Subcutaneous adipose tissue (tissue), 4 donors: Measurements from ENCODE around the gene LIF. TPM values are rescaled to one million over a fixed set of nuclear protein-coding genes. Genes with fewer than 3 reads are reported as not detected.

Experiments used
- CTCF ChIP-seq: fragments of 450-650 bp; IDR thresholded peaks from one replicate; pipeline ENCODE4 v1.5.1; 2016; ENCODE audit warnings: low read depth, mild to moderate bottlenecking, control low read depth, antibody characterized with exemption, moderate library complexity
- total RNA-seq, 4 donors: library from RNA; depleted of rRNA; stranded (reverse); fragments of >200 nt; gene quantifications; one replicate each; pipeline ENCODE4 v1.1.0, GENCODE V29; 2016

Gene LIF
- total RNA-seq, 4 donors from 2014 or later = 0.82 to 0.88 TPM; not detected in 2

- TF ChIP-seq CTCF = no peak
Measured at GRCh38 chr22:30225220-30225927, 21.2 kb downstream of the LIF start.

GRCh38 chr22:30224161-30224857 is 22.2 kb downstream of the LIF start:
- no peak for TF ChIP-seq CTCF

- no peak for TF ChIP-seq CTCF
Measured at GRCh38 chr22:30223303-30223702, 23.3 kb downstream of the LIF start.

- TF ChIP-seq CTCF = no peak
Measured at GRCh38 chr22:30222321-30222720, 24.2 kb downstream of the LIF start.

- no peak for TF ChIP-seq CTCF
Measured at GRCh38 chr22:30221121-30221992, 25.2 kb downstream of the LIF start.

GRCh38 chr22:30220338-30221012 is 26.1 kb downstream of the LIF start:
- no peak for TF ChIP-seq CTCF
